GM13976 (cell line): ENCODE results near the gene FBXW7.

Experiments
- DNase-seq: peaks from one replicate; pipeline ENCODE4 v3.0.0; 2012; ENCODE audit warnings: low spot score
- in situ Hi-C: fragments of 300-500 bp; cut with MboI; formaldehyde crosslinking; loops from one replicate; pipeline ENCODE4 v1.12.0; 2022; ENCODE audit warnings: low sequenced_read_pairs, mixed read lengths, inconsistent platforms; ENCODE audit not compliant: unreplicated experiment
- TF ChIP-seq, protein P1 (sequence below): IDR thresholded peaks from 2 replicates; pipeline ENCODE4 v1.5.1; 2012; ENCODE audit warnings: borderline replicate concordance, mild to moderate bottlenecking; ENCODE audit not compliant: insufficient read depth; ENCODE audit errors: extremely low read depth, missing control alignments, control extremely low read depth

FBXW7 gene

GRCh38 chr4:152279234-152279566 lies 256.7 kb downstream of the FBXW7 start:
- TF ChIP-seq, protein P1, sequence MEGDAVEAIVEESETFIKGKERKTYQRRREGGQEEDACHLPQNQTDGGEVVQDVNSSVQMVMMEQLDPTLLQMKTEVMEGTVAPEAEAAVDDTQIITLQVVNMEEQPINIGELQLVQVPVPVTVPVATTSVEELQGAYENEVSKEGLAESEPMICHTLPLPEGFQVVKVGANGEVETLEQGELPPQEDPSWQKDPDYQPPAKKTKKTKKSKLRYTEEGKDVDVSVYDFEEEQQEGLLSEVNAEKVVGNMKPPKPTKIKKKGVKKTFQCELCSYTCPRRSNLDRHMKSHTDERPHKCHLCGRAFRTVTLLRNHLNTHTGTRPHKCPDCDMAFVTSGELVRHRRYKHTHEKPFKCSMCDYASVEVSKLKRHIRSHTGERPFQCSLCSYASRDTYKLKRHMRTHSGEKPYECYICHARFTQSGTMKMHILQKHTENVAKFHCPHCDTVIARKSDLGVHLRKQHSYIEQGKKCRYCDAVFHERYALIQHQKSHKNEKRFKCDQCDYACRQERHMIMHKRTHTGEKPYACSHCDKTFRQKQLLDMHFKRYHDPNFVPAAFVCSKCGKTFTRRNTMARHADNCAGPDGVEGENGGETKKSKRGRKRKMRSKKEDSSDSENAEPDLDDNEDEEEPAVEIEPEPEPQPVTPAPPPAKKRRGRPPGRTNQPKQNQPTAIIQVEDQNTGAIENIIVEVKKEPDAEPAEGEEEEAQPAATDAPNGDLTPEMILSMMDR: no peak
- in situ Hi-C loops: no loop called here
- no peak for DNase-seq

DNA sequence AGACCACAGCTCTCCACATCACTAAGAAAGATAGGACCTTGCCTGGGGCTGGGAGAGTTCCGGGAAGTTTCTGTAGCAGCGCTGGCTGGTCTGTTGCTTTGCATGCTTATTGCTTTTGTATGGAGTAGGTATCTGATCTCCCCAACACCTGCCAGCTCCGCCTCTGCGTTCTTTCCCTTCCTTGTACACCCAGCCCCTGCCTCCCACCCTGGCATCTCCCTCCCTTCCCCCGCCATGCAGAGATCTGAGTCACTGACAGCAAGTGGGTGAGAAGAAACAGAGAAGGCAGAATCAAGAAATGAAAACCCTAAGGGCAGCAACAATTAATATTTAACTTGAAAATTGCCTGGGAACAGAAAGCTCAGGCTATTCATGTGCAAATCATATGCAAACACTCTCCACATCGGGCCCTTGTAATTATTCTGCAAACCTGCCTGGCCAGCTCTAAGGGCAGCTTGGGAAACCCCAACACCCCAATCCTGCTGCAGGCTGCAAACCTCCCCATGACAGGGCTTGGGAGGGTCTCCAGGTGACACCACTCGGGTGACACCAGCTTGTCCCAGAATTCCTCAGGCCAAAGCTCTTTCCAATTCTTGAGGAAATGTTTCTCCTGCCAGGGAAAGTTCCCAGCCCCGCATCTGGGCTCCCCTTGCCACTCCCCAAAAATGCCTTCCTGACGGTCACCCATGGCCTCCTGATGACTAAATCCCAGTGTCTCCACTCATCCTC lies 257.2 kb downstream of the FBXW7 start:
- in situ Hi-C loops: no loop called here

DNA sequence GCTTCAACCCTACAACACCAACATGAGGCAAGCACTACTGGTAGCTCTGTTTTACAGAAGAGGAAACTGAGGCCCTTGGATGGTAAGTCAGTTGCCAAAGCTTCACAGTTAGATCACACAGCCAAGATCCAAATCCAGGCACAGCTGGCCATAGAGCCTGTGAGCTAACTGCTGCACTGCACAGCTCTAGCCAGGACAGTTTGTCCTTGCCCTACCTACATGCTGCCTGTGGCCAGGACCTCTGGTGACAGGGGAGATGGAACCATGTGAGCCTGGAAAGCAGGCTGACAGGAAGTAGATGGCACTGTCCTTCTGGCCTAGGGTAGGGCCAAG lies 257.8 kb downstream of the FBXW7 start:
- no peak for DNase-seq
- TF ChIP-seq, protein P1: no peak
- in situ Hi-C loops: no loop called here

More for the DNA sequence above, 257.2 kb downstream of the FBXW7 start:
- TF ChIP-seq, protein P1: no peak
- no peak for DNase-seq

DNA sequence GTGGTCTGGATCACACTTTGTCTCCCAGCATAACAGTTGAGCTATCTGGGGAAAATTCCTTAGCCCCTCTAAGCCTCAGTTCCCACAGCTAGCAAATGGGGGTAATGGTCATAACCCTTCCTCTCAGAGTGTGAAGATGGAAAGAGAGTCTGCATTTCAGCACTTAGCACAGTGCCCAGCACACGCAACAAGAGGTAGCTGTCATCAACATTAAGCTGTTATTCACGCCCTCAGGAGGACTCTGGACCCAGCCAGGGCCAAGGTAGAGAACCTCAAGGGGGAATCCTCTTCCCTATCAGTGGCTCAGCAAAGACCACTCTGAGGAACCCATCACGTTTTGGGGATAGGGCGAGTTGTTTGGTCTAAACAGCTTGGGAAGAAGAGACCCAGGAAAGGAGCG lies 258.6 kb downstream of the FBXW7 start:
- DNase-seq: no peak
- in situ Hi-C loops: no loop called here
- TF ChIP-seq, protein P1: no peak

DNA sequence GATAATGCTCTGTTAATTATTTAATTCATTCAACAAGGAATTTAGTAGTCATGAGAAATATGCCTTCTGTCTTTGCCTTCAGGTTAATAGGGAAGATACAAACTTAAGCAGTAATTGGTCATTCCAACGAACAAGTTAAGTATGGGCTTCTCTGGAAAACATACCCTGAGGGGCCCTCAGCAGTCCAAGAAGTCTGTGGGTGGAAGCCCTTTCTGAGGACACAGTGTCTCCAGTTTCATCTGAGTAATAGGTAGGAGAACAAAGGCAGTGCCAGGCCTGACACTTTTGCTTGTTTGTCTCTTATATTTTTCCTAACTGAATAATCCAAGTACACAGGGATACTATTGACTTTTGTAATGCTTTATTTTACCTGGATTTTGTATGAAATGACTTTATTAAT lies 262.5 kb downstream of the FBXW7 start:
- TF ChIP-seq, protein P1: no peak
- no peak for DNase-seq
- in situ Hi-C loops: no loop called here
